Measurements from ENCODE around the gene SRRM3.

The SRRM3 gene

DNA sequence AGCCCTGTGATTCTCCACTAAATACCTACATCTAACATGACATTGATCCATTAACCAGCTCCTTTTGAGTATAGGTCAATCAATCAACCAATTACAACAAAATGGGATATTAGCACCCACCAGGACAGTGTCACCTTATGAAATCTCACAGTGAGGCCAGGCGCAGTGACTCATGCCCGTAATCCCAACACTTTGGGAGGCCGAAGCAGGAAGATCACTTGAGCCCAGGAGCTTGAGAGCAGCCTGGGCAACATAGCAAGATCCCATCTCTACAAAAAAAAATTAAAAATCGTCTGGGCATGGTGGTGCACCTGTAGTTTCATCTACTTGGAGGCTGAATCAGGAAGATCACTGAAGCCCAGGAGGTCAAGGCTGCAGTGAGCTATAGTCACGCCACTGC is 28.5 kb downstream of the SRRM3 start:
- H3K9me3 ChIP-seq (ENCODE audit: control insufficient read depth, insufficient read depth, low read length): no peaks in the 10 kb centered on the region
- no peak overlapping the region for H3K4me3 ChIP-seq (ENCODE audit: low read length)
- H3K9me2 ChIP-seq (replicated peaks; ENCODE audit: control insufficient read depth, low read length): no peaks in the 10 kb centered on the region
- no peak overlapping the region for H3K4me2 ChIP-seq (ENCODE audit: low read length)
- no peaks in the 10 kb centered on the region for H3K4me1 ChIP-seq (ENCODE audit: control insufficient read depth, low read length)
- no peaks in the 10 kb centered on the region for H3K79me2 ChIP-seq (ENCODE audit: control insufficient read depth, low read length)
- no peaks in the 10 kb centered on the region for H3K36me3 ChIP-seq (ENCODE audit: control insufficient read depth, low read length)
- H3K27ac ChIP-seq (ENCODE audit: low read depth, low read length): no peak overlapping the region
- 0 out of 2 replicates have a peak, but pooled peaks cover 3% of the 10 kb centered on the region for H3K27me3 ChIP-seq (ENCODE audit: control insufficient read depth, low read length)
- TF ChIP-seq CTCF (IDR thresholded peaks at IDR 0.05; ENCODE audit: low read depth, low read length, poor library complexity, severe bottlenecking): no peak
- TF ChIP-seq EZH2phosphoT487 (IDR thresholded peaks at IDR 0.05; ENCODE audit: borderline replicate concordance, low read length): no peak
- H4K20me1 ChIP-seq (ENCODE audit: control insufficient read depth, insufficient read depth, low read depth, low read length): no peaks in the 10 kb centered on the region
- no peaks in the 10 kb centered on the region for H3F3A ChIP-seq (ENCODE audit: control insufficient read depth, insufficient read depth)

- Histone ChIP-seq H3K4me3 (ENCODE audit: low read length) (no peak overlapping the region), H3K4me2 (ENCODE audit: low read length) (no peak overlapping the region), H3K9me3 (ENCODE audit: control insufficient read depth, insufficient read depth, low read length) (no peaks in the 10 kb centered on the region), H3K9me2 (replicated peaks; ENCODE audit: control insufficient read depth, low read length) (no peaks in the 10 kb centered on the region), H3F3A (ENCODE audit: control insufficient read depth, insufficient read depth) (no peaks in the 10 kb centered on the region), H3K27me3 (ENCODE audit: control insufficient read depth, low read length) (0 out of 2 replicates have a peak, but pooled peaks cover 3% of the 10 kb centered on the region), H3K4me1 (ENCODE audit: control insufficient read depth, low read length) (no peaks in the 10 kb centered on the region), H3K79me2 (ENCODE audit: control insufficient read depth, low read length) (no peaks in the 10 kb centered on the region), H3K36me3 (ENCODE audit: control insufficient read depth, low read length) (no peaks in the 10 kb centered on the region), H3K27ac (ENCODE audit: low read depth, low read length) (no peak overlapping the region), H4K20me1 (ENCODE audit: control insufficient read depth, insufficient read depth, low read depth, low read length) (no peaks in the 10 kb centered on the region)
- TF ChIP-seq EZH2phosphoT487 (IDR thresholded peaks at IDR 0.05; ENCODE audit: borderline replicate concordance, low read length) (no peak), CTCF (IDR thresholded peaks at IDR 0.05; ENCODE audit: low read depth, low read length, poor library complexity, severe bottlenecking) (no peak)
Observed at GRCh38 chr7:76231071-76231470, 29.4 kb downstream of the SRRM3 start.

DNA sequence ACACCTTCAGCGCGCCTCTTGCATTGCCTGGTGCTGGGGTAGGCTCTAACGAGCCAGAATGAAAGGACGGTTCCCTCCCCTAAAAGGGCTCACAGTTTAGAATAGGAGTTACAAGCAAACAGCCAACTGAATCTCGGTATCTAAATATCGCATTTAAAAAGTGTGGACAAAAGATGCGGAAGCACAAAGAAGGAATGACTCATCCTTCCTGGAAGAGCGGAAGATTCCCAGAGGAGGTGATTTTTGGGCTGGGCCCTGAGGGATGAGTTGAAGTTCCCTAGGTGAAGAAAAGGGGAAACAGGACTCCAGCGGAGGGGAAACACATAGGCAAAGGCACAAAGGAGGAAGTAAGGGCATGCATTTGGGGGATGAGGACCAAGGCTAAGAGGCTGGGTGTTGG is 29.9 kb downstream of the SRRM3 start:
- Histone ChIP-seq H3K9me2 (replicated peaks; ENCODE audit: control insufficient read depth, low read length) (no peaks in the 10 kb centered on the region), H3K9me3 (ENCODE audit: control insufficient read depth, insufficient read depth, low read length) (no peaks in the 10 kb centered on the region), H3K27me3 (ENCODE audit: control insufficient read depth, low read length) (0 out of 2 replicates have a peak, but pooled peaks cover 3% of the 10 kb centered on the region), H3K4me3 (ENCODE audit: low read length) (no peak overlapping the region), H3K4me2 (ENCODE audit: low read length) (no peak overlapping the region), H3K27ac (ENCODE audit: low read depth, low read length) (no peak overlapping the region), H3K36me3 (ENCODE audit: control insufficient read depth, low read length) (no peaks in the 10 kb centered on the region), H3K4me1 (ENCODE audit: control insufficient read depth, low read length) (no peaks in the 10 kb centered on the region), H4K20me1 (ENCODE audit: control insufficient read depth, insufficient read depth, low read depth, low read length) (no peaks in the 10 kb centered on the region), H3F3A (ENCODE audit: control insufficient read depth, insufficient read depth) (no peaks in the 10 kb centered on the region), H3K79me2 (ENCODE audit: control insufficient read depth, low read length) (no peaks in the 10 kb centered on the region)
- TF ChIP-seq CTCF (IDR thresholded peaks at IDR 0.05; ENCODE audit: low read depth, low read length, poor library complexity, severe bottlenecking) (no peak), EZH2phosphoT487 (IDR thresholded peaks at IDR 0.05; ENCODE audit: borderline replicate concordance, low read length) (no peak)
